CD14-positive monocyte (primary cell): ENCODE measurements around the gene BCAN. TPM values are rescaled to one million over a fixed set of nuclear protein-coding genes. Genes with fewer than 3 reads are reported as not detected.

Experiments used
- DNase-seq, 3 donors: peaks; one replicate each; pipeline ENCODE4 v3.0.0-alpha.2; 2011 to 2022
- H2AFZ ChIP-seq: 2 replicates; pipeline ENCODE4 v1.6.0; 2012; ENCODE audit warnings: mild to moderate bottlenecking, low read depth, low read length, inconsistent platforms; ENCODE audit not compliant: insufficient read depth, poor library complexity, severe bottlenecking
- H3K27ac ChIP-seq, 2 donors: 1 replicate in 1 of 2; 2 replicates in 1 of 2; pipeline ENCODE4 v1.5.1; 2012 to 2013; ENCODE audit warnings: low read length in 2 of 2, control low read depth in 1 of 2, inconsistent platforms in 1 of 2, low read depth in 1 of 2, mild to moderate bottlenecking in 1 of 2
- H3K27me3 ChIP-seq, 2 donors: one replicate each; pipeline versions ENCODE4 v1.6.0 to v1.6.1; 2011 to 2013; ENCODE audit warnings: low read length in 2 of 2; ENCODE audit not compliant: control insufficient read depth in 2 of 2, insufficient read depth in 2 of 2
- H3K36me3 ChIP-seq, 2 donors: replicated peaks in 1 of 2; 1 replicate in 1 of 2; 2 replicates in 1 of 2; pipeline versions ENCODE4 v1.5.1 to v1.6.1; 2012 to 2013; ENCODE audit warnings: low read length in 2 of 2, control low read depth in 1 of 2, inconsistent platforms in 1 of 2, mild to moderate bottlenecking in 1 of 2; ENCODE audit not compliant: insufficient read depth in 2 of 2, control insufficient read depth in 1 of 2
- H3K4me1 ChIP-seq, 2 donors: 1 replicate in 1 of 2; 2 replicates in 1 of 2; pipeline versions ENCODE4 v1.5.1 to v1.6.1; 2012 to 2013; ENCODE audit warnings: low read length in 2 of 2, control low read depth in 1 of 2, inconsistent platforms in 1 of 2, mild to moderate bottlenecking in 1 of 2, moderate library complexity in 1 of 2; ENCODE audit not compliant: insufficient read depth in 2 of 2, control insufficient read depth in 1 of 2
- H3K4me2 ChIP-seq: replicated peaks from 2 replicates; pipeline ENCODE3; 2012; ENCODE audit warnings: low read length, moderate library complexity, mild to moderate bottlenecking; ENCODE audit not compliant: poor library complexity, severe bottlenecking; ENCODE audit errors: extremely low read depth
- H3K4me3 ChIP-seq, 3 experiments: fragments of 200-600 bp in 1 of 3; sonication (generic) in 1 of 3; replicated peaks in 1 of 3; 1 replicate in 2 of 3; 2 replicates in 1 of 3; pipeline ENCODE4 v1.5.1; 2011 to 2013; ENCODE audit warnings: low read length in 3 of 3, mild to moderate bottlenecking in 3 of 3, control low read depth in 2 of 3, low read depth in 2 of 3, inconsistent platforms in 1 of 3, moderate library complexity in 1 of 3
- H3K79me2 ChIP-seq: 2 replicates; pipeline ENCODE4 v1.6.0; 2012; ENCODE audit warnings: mild to moderate bottlenecking, control low read depth, inconsistent platforms, low read length, moderate library complexity; ENCODE audit not compliant: insufficient read depth
- H3K9ac ChIP-seq: 2 replicates; pipeline ENCODE4 v1.6.0; 2017; ENCODE audit warnings: low read length, mild to moderate bottlenecking; ENCODE audit not compliant: insufficient read depth, poor library complexity, severe bottlenecking
- H3K9me3 ChIP-seq, 2 donors: replicated peaks in 1 of 2; 1 replicate in 1 of 2; 2 replicates in 1 of 2; pipeline versions ENCODE4 v1.5.1 to v1.6.1; 2012 to 2013; ENCODE audit warnings: low read length in 2 of 2, control low read depth in 1 of 2; ENCODE audit not compliant: control insufficient read depth in 1 of 2, insufficient read depth in 1 of 2
- H4K20me1 ChIP-seq: 2 replicates; pipeline ENCODE4 v1.6.0; 2012; ENCODE audit warnings: mild to moderate bottlenecking, low read length, control low read depth, moderate library complexity; ENCODE audit not compliant: insufficient read depth
- H3K27ac Mint-ChIP-seq, 7 donors: one replicate each; pipeline ENCODE4 v1.8.0; 2020; ENCODE audit warnings: mild to moderate bottlenecking in 7 of 7, mixed read lengths in 7 of 7, moderate library complexity in 6 of 7, inconsistent platforms in 2 of 7
- H3K27me3 Mint-ChIP-seq, 3 donors: one replicate each; pipeline ENCODE4 v1.8.0; 2021 to 2022; ENCODE audit warnings: low read depth in 3 of 3, mild to moderate bottlenecking in 3 of 3, mixed read lengths in 3 of 3, moderate library complexity in 3 of 3, inconsistent platforms in 1 of 3
- H3K36me3 Mint-ChIP-seq, 2 donors: one replicate each; pipeline ENCODE4 v1.8.0; 2020; ENCODE audit warnings: mixed read lengths in 2 of 2, inconsistent platforms in 1 of 2, mild to moderate bottlenecking in 1 of 2
- H3K4me1 Mint-ChIP-seq: one replicate; pipeline ENCODE4 v1.8.0; 2020; ENCODE audit warnings: mild to moderate bottlenecking, mixed read lengths
- H3K4me3 Mint-ChIP-seq, 2 donors: one replicate each; pipeline ENCODE4 v1.8.0; 2020; ENCODE audit warnings: mild to moderate bottlenecking in 2 of 2, mixed read lengths in 2 of 2, moderate library complexity in 1 of 2
- H3K9me3 Mint-ChIP-seq, 7 donors: one replicate each; pipeline ENCODE4 v1.8.0; 2020 to 2022; ENCODE audit warnings: mixed read lengths in 7 of 7, mild to moderate bottlenecking in 6 of 7, moderate library complexity in 6 of 7, inconsistent platforms in 2 of 7
- WGBS: methylation state at CpG from one replicate; pipeline ENCODE4 v1.1.5; 2013; ENCODE audit warnings: missing lambda C conversion rate; ENCODE audit not compliant: insufficient coverage; 5-methylcytosine and 5-hydroxymethylcytosine counted together
- intact Hi-C, 2 donors: fragments of 100-400 bp; cut with micrococcal nuclease; formaldehyde crosslinking; loops; one replicate each; pipeline versions ENCODE4 v1.15.0 to v1.15.1; 2023
- polyA plus RNA-seq, 3 donors: library from polyadenylated mRNA; depleted of rRNA in 1 of 3; unstranded in 2 of 3; stranded (reverse) in 1 of 3; fragments of 300-500 nt in 2 of 3; fragments of >200 nt in 1 of 3; fragmentation: Illumina TruSeq in 2 of 3; gene quantifications; 1 replicate in 2 of 3; 2 replicates in 1 of 3; pipeline ENCODE4 v1.2.3, GENCODE V29; 2012 to 2021
- TF ChIP-seq, protein P1 (sequence below): fragments of 200-600 bp; IDR thresholded peaks from one replicate; pipeline ENCODE4 v1.8.0; 2022; ENCODE audit warnings: antibody characterized with exemption, mild to moderate bottlenecking

The BCAN gene
- polyA plus RNA-seq, 3 donors = not detected

GRCh38 chr1:156671804-156672203, 29.9 kb downstream of the BCAN start:
- no peaks in the 10 kb centered on the region for H3K36me3 ChIP-seq
- Mint-ChIP-seq H3K9me3 (peaks cover 0 to 5% (median 1%) of the 10 kb centered on the region in 7 donors), H3K27ac (no peak overlapping the region), H3K36me3 (no peaks in the 10 kb centered on the region), H3K4me3 (no peak overlapping the region), H3K27me3 (peaks cover 38 to 70% (median 49%) of the 10 kb centered on the region in 3 donors), H3K4me1 (no peaks in the 10 kb centered on the region)
- H4K20me1 ChIP-seq = no peaks in the 10 kb centered on the region
- H3K9me3 ChIP-seq = peaks cover 0 to 5% of the 10 kb centered on the region in 2 donors
- WGBS = no CpG with 5 or more reads among the region's 2 CpGs
- H3K4me2 ChIP-seq = no peak overlapping the region
- H3K9ac ChIP-seq = no peak overlapping the region
- DNase-seq = no peak
- no peak overlapping the region for H3K4me3 ChIP-seq
- H3K27ac ChIP-seq = no peak overlapping the region
- intact Hi-C loops = loop anchor here in 1 of 2 donors (10.0 kb wide), 1 partner anchor 47 kb away; no protein-coding TSS in a partner anchor
- H2AFZ ChIP-seq = no peak overlapping the region
- no peaks in the 10 kb centered on the region for H3K79me2 ChIP-seq
- H3K4me1 ChIP-seq = no peaks in the 10 kb centered on the region
- peaks cover 8 to 46% of the 10 kb centered on the region in 2 donors for H3K27me3 ChIP-seq
- TF ChIP-seq, protein P1, sequence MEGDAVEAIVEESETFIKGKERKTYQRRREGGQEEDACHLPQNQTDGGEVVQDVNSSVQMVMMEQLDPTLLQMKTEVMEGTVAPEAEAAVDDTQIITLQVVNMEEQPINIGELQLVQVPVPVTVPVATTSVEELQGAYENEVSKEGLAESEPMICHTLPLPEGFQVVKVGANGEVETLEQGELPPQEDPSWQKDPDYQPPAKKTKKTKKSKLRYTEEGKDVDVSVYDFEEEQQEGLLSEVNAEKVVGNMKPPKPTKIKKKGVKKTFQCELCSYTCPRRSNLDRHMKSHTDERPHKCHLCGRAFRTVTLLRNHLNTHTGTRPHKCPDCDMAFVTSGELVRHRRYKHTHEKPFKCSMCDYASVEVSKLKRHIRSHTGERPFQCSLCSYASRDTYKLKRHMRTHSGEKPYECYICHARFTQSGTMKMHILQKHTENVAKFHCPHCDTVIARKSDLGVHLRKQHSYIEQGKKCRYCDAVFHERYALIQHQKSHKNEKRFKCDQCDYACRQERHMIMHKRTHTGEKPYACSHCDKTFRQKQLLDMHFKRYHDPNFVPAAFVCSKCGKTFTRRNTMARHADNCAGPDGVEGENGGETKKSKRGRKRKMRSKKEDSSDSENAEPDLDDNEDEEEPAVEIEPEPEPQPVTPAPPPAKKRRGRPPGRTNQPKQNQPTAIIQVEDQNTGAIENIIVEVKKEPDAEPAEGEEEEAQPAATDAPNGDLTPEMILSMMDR = no peak

DNA sequence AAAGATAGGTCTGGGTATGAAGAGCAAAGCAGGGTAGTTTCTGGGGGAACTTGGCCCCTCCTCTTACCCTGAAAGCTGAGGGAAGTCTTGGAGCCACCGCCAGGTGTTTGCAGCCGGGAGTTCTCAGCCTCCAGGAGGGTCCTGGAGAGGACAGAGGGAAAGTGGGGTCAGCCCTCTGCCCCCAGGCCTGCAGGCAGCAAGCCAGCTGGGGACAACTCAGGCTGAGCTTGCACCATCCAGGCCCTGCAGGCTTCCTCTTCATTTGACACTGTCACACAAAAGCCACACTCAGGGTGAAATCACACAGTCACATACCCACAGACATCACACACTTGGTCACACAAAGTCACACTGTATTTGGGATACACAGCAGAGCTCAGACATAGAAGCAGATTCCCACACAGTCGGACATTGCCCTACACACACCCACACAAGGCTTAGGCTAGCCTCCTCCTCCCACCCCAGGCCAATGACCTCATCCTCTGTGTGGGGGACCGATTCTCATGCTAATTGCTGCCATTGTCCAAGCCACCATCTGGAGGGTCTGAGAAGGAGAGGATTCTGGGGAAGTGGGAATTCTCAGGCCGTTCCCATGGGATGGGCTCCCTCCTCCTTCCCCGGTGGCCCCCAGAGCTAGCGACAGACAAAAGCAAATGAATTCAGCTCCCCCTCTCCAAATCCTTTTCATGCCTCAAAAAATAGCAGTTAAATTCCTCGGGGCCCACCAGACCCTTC, 31.6 kb downstream of the BCAN start:
- Histone ChIP-seq H2AFZ (no peak overlapping the region), H3K79me2 (no peaks in the 10 kb centered on the region), H3K9ac (no peak overlapping the region), H3K27me3 (peaks cover 25 to 63% of the 10 kb centered on the region in 2 donors), H4K20me1 (no peaks in the 10 kb centered on the region), H3K4me3 (no peak overlapping the region), H3K4me2 (no peak overlapping the region), H3K9me3 (peaks cover 0 to 11% of the 10 kb centered on the region in 2 donors), H3K27ac (no peak overlapping the region), H3K36me3 (no peaks in the 10 kb centered on the region), H3K4me1 (peaks cover 0 to 7% of the 10 kb centered on the region in 2 donors)
- Mint-ChIP-seq H3K36me3 (peaks cover 0 to 4% of the 10 kb centered on the region in 2 donors), H3K4me1 (peaks cover 12% of the 10 kb centered on the region), H3K9me3 (peaks cover 0 to 11% (median 3%) of the 10 kb centered on the region in 7 donors), H3K27me3 (peaks cover 54 to 84% (median 63%) of the 10 kb centered on the region in 3 donors), H3K4me3 (no peak overlapping the region), H3K27ac (no peak overlapping the region)
- intact Hi-C loops = loop anchor here in 1 of 2 donors (10.0 kb wide), 1 partner anchor 49 kb away; no protein-coding TSS in a partner anchor
- DNase-seq = no peak
- TF ChIP-seq, protein P1 = no peak
- WGBS = 93% methylated on average over 5 of the region's 8 CpGs
